Keratinocyte (primary cell): ENCODE measurements around the gene HSPG2.

Experiments
- CTCF ChIP-seq, 3 experiments: IDR thresholded peaks in 1 of 3; conservative IDR thresholded peaks in 1 of 3; optimal IDR thresholded peaks in 1 of 3; 2 replicates in 2 of 3; 3 replicates in 1 of 3; pipeline versions ENCODE3 to v1.5.1; 2011; ENCODE audit warnings: low read length in 3 of 3, mild to moderate bottlenecking in 3 of 3, moderate library complexity in 2 of 3, control low read depth in 1 of 3, inconsistent platforms in 1 of 3; ENCODE audit not compliant: insufficient read depth in 2 of 3; ENCODE audit errors: extremely low read depth in 1 of 3
- EZH2 ChIP-seq: IDR thresholded peaks from one replicate; pipeline ENCODE4 v1.6.1; 2012; ENCODE audit warnings: inconsistent platforms, mild to moderate bottlenecking, low read length, moderate library complexity

- no peak for TF ChIP-seq CTCF (optimal IDR thresholded peaks at IDR 0.05 in 1 of 3, IDR thresholded peaks at IDR 0.05 in 1 of 3, conservative IDR thresholded peaks at IDR 0.05 in 1 of 3; ENCODE audit: extremely low read depth in 1 of 3, insufficient read depth in 2 of 3, low read length in 3 of 3)
- no peak for TF ChIP-seq EZH2
These were observed 11.7 kb downstream of the HSPG2 start for GRCh38 chr1:21925334-21925940.
